HG03575 (cell line): Measurements from ENCODE around the gene FYB1.

Experiments used
- ATAC-seq: cut with Tn5 transposase; IDR thresholded peaks from one replicate; pipeline ENCODE4 v1.9.1; 2021; ENCODE audit not compliant: unreplicated experiment, insufficient number of reproducible peaks, low FRiP score; ENCODE audit errors: extremely low read depth

FYB1 gene

DNA sequence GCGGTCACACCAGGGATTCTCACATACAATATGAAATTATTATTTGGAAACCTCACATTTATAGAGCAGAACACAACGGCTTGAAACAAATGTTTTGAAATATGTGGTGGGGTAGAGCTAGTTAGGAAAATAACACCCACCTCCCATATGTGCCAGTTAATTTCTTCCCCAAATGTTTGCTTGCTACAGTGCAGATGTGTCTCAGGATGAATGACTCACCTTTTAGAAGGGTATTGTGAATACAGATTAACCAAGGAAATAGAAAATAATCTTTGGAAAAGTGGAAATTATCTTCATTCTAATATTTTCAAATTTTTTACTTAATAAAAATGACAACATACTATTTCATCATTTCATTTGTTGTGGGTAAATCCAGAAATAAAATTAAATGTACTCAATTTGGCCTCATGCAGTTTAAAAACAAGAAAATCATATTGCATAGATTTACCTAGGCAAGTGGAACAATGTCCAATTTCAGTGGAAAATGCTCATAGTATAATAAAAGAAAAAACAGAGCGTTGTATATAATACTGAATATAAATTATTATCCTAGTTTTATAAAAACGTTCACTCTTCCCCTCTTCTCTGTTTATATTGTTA, 105.9 kb downstream of the FYB1 start:
- ATAC-seq, result no peak

DNA sequence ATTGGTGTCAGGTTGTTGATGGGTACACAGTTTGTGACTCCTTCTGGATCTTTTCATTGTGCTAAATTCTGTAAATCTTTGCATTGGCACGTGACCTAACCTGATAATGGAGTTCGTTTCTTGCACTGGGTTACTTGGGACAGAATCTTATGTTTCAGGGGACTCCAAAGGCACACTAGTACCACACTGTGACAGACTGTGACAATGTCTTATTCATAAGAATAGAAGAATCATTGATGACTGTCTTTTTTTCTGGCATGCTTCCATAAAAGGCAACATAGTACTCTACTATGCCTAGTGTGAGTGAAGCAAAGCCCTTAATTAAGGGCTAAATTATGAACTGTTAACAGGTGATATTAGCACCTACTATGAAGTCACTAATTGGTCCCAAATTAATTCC, 109.8 kb downstream of the FYB1 start:
- no peak for ATAC-seq

DNA sequence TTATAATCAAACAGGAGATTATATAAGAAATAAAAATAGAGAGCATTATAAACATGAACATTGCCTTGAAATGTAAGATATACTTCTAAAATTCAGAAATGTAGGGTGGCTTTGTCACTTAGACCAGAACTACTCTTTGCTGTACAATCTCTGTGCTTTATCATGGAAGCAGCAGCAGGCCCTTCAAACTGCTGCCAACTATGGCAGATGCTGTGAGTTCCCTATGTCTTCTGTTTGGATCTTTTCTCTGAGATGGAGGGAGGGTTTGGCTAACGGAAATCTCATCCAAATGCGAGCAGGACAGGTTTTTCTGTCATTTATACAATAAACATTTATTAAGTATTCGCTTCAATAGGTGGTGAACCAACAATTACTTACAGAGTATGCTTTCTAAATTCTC, 110.4 kb downstream of the FYB1 start:
- no peak for ATAC-seq

DNA sequence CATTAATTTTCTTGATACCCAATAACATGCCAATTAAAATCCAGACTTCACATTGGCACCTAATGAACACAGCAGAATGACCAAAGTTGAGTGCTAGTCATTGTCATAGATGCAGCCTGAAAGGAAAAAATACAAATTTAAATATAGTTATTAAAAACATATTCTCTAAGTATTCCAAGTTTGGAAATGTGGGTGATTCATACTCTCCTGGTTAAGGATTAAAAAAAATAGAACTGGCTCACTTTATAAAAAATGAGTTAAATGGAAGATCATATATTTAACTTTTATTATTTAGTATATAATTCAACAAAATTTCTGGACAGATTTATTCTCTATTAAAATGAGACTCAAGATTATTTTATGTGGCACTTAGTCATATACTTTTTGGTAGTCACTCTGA, 112.0 kb downstream of the FYB1 start:
- no peak for ATAC-seq

GRCh38 chr5:39106322-39106721, 113.0 kb downstream of the FYB1 start:
- ATAC-seq, result no peak

- no peak for ATAC-seq
Observed at GRCh38 chr5:39104221-39104620, 115.1 kb downstream of the FYB1 start.

DNA sequence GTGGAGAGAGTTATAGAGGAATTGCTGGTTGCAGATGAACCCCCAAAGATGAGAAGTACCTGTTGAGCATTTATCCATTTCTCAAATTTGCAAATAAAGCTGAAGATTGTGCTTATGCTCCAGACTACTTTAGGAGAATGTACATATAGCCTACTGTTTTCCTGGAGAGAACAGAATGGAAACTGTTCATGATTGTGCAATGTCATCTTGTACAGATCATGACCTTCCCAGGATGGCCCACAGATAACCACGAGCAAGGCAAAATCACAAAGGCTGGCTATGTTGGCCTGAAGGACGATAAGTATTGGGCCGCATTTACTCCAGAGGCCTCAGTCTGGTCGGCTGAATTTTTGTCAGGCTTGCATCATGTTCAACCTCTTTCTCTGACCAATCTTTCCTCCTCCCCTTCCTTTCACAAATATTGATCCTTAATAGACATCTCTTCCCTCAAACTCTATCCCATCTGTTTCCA, 116.6 kb downstream of the FYB1 start:
- ATAC-seq, result no peak

DNA sequence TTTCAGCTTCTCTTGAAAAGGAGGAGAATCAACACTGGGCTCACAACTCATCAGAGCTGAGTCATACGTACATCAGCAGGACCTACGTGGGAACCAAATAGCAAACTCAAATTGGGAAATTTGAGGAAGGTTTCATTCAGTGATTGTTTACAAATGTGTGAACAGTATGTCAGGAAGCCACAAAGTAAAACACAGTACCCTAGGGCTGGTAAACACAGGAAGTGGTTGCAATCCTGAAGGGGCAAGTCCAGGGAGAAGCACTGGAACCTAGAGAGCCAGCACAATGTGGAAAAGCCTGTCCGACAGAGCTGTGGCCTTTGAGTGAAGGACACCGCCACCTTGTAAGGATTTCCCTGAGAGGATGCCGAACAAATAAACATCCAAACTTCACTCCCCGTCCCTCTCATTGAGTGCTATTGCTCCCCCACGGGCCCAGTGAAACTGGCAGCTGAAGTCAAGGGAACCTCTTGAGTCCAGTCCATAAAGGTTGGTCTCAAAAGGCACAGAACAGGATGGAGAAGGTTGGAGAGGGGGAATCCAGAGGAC, 118.4 kb downstream of the FYB1 start:
- ATAC-seq, result no peak

DNA sequence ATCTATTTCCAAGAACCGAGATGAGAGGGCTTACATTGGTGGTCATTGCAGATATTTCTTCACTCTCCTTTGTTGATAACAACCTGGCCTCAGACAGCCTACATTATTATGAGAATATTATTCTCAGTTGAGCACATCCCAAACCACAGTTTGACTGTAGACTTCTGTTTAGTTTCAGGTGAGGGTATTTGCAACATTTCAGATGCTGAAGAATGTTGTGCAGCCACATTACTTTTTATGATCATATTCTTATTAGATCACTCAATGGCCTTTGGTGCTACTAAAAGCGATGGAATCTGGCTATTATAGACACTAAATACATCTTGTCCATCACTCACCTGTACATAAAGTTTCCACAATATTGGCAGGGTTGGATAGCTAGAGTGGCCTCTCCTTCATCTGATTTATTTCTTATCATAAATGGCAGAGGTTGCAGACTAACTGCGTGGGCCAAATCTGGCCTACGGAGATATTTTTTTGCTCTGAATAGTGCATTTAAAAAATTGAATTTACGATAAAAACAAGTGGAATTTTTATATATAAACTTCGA, 119.0 kb downstream of the FYB1 start:
- no peak for ATAC-seq

- no peak for ATAC-seq
Observed at GRCh38 chr5:39099831-39100230, 119.5 kb downstream of the FYB1 start.

- ATAC-seq, result no peak
Observed at GRCh38 chr5:39093352-39093751, 126.0 kb downstream of the FYB1 start.

DNA sequence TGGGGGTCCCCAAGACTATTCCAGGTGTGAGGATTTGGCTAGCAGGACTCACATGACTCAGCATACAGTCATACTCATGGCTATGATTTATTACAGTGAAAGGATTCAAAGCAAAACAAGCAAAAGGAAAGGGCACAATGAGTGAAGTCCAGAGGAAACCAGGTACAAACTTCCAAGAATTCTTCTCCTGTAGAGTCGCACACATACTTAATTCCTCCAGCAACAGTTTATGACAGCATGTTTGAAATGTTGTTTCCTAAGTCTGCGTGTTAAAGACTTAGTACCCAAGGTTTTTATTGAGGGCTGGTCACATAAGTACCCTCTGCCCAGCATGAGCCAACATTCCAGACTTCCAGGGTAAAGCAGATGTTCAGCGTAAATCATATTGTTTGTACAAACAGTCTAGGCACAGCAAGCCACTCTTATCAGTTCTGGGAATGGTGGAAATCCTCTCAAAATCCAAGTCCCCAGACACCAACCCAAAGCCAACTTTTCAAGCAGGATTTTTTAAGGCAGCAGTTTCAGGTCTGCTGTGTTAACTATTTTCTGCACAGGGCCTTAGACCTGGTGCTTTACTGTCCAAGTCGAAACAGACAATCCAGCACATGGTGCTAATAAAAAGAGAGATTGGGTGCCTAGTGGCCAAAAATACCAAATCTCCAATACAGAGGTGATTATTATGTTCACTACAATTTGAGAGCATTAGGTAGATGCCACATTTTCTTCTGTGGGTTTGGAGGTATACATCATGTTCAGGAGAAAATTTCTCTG, 126.6 kb downstream of the FYB1 start:
- no peak for ATAC-seq

- ATAC-seq, result no peak
Observed at GRCh38 chr5:39091940-39092580, 127.3 kb downstream of the FYB1 start.

DNA sequence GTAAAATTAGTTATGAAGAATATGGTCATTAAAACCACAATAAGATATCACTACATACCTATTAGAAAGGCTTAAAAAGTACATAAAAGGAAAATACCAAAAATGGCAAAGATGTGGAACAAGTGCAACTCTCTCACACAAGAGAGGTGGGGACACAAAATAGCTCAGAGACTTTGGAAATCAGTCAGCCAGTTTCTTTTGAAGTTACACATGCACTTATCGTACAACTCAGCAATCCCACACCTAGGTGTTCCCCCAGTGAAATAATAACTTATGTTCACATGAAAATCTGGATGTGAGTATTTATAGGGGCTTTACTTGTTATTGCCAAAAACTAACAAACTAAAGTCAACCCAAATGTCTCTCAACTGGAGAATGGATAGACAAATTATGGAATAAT, 135.4 kb downstream of the FYB1 start:
- ATAC-seq, result no peak

GRCh38 chr5:39082995-39083394, 136.4 kb downstream of the FYB1 start:
- ATAC-seq, result no peak

DNA sequence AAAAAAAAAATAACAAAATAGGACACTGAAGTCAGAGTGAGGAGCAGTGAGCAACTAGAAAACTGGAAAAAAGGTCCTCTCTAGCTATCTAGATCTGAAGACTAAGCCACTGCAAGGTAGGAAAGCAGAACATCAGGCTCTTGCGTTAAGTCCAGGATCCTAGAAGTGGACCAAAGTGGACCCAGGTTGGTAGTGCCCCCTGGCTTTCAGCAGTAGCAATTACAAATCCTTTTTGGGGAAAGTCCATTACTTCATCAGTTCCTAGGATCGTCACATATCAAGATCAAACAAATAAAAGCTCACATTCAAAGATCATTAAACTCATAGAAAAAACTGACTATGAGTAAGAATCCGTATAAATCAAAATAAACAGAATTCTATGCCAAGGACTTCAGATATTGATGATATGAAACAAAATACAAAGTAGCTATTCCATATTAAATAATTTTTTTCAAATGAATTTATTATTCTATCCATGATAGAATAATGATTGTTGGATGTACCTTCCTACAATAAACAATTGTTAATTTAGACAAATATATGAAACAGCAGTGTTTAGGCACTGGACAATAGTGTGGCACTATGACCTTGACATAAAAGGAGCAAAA, 138.7 kb downstream of the FYB1 start:
- no peak for ATAC-seq

DNA sequence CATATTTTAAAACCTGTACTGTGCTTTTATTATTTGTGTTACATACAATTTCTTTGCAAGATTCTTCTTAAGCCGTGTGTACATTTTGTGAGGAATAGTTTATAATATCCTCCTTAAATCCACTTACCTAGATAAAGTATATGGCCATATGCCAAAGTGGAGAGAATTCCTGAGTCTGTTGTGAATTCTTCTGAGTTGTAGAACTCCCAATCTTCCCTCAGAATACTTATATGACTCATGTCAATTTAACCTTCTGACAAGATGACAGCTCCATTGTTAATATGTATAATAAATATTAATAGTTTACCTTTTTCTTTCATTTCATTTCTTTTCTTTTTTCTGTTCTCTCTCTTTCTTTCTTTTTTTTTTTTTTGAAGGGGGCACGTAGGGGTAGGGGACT, 139.2 kb downstream of the FYB1 start:
- no peak for ATAC-seq

DNA sequence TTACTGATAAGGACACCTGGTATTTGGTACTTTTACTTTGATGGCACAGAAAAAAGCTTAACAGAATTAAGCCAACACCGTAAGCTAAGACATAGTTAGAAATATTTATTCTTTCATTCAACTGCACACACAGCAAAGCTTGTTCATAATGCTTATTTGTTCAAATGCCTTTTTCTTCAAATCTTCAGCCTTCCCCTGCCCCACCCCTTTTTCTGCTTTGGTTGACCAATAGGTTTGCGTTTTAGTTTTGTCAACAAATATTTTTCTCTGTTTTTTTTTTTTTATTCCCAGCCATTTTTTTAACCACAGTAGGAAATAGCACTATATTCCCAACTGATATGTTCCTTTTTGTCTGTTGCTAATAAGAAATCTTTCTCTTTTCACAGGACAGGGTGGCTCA, 140.2 kb downstream of the FYB1 start:
- ATAC-seq, result no peak
